Embryonic facial prominence (tissue), 1 donor: ENCODE measurements around the gene MDN1.

Experiments used
- DNase-seq: peaks from one replicate; pipeline ENCODE4 v3.0.0-alpha.2; 2016; ENCODE audit errors: extremely low spot score

The MDN1 gene

GRCh38 chr6:89692256-89692655 lies 127.3 kb downstream of the MDN1 start:
- DNase-seq = no peak

DNA sequence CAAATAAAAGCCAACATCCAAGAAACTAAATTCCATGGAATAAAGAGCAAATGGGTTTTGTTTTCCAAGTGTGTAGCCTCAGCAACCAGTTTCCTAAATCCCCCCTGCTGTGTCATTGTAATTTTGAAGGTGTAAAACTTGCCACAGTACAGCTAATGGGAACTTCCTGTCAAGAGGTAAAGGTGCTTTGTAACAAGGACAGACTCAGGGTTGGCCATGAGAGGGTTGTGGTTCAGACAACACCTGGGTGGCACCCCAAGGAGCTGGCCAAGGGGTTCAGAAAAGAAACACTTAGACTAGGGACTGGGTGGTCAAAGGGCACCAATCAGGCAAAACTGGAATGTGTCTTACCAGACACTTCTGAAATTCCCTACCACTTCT lies 128.7 kb downstream of the MDN1 start:
- no peak for DNase-seq

GRCh38 chr6:89689732-89690131 lies 129.9 kb downstream of the MDN1 start:
- no peak for DNase-seq

DNA sequence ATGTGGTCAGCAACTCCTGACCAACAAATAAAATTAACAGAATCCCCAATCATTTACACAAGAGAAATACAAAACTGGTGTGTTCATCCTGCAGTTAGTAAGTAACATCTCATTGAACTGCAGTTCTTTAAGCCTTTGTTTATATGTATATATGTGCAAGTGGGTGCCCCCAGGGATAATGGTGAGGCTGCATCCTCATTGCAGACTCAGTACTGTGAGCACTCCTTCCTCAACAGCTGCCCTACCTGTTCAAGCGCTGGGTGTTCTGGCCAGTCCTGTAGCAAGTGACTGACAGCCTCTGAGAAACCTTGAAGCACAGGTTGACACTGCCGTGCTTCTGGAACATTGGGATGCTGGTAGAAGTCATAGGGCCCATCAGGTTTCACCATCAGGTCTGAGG lies 131.3 kb downstream of the MDN1 start:
- DNase-seq = no peak

- DNase-seq = no peak
Observed at GRCh38 chr6:89685311-89685710, 134.3 kb downstream of the MDN1 start.

- DNase-seq = no peak
Observed at GRCh38 chr6:89682991-89683390, 136.6 kb downstream of the MDN1 start.

DNA sequence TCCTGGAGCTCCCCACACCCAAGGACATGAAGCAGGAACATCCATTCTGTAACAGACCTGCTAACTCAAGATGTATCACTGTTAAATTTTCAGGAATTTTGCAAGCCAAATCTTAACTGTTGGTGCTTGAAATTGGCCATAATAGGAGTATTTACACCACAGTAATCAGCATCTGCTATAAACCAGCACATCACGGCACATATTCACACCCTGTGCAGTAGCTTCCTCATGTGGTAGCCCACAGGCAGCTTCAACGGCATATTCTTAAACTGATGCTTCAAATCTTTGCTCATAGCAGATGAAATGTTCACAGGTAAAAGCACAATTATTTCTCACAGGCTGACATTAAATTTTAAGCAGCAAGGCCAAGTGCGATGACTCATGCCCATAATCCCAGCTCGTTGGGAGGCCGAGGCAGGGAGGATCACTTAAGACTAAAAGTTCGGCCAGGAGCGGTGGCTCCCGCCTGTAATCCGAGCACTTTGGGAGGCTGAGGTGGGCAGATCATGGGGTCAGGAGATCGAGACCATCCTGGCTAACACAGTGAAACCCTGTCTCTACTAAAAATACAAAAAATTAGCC lies 137.5 kb downstream of the MDN1 start:
- DNase-seq = no peak

DNA sequence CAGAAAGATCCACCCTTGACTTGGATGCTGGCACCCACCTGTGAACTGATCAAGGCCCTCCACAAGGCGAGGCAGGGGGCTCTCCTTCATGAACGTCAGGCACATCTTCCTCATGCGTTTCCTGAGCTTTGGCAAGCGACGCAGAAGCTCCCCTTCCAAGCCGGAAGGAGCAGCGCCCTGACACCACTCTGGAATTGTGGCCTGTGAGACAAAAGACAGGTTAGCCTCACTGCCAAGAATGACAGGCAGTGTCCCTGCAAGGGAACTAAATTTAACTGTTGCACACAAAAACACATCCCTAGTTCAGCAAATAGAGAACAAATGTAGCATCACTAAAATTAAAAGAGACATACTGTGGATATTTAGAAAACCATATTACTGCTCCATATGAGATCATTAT lies 139.0 kb downstream of the MDN1 start:
- no peak for DNase-seq

DNA sequence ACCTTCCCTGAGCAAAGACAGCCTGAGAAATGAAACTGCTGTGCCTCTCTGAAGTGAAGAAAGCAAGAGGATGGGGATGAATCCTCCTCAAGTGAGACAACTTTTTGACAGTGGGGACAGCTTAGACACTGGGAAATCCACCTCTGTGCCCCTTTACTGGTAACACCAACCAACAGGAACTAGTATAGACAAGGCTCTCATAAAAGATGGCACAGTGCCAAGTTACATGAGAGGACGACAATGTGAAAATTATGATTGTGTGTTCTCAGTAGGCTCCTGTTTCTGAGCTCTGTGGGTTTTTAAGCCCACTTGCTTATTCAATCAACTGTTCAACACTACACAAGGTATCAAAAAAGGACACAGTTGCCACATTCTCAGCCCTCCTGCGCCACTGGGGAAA lies 139.4 kb downstream of the MDN1 start:
- DNase-seq = no peak

DNA sequence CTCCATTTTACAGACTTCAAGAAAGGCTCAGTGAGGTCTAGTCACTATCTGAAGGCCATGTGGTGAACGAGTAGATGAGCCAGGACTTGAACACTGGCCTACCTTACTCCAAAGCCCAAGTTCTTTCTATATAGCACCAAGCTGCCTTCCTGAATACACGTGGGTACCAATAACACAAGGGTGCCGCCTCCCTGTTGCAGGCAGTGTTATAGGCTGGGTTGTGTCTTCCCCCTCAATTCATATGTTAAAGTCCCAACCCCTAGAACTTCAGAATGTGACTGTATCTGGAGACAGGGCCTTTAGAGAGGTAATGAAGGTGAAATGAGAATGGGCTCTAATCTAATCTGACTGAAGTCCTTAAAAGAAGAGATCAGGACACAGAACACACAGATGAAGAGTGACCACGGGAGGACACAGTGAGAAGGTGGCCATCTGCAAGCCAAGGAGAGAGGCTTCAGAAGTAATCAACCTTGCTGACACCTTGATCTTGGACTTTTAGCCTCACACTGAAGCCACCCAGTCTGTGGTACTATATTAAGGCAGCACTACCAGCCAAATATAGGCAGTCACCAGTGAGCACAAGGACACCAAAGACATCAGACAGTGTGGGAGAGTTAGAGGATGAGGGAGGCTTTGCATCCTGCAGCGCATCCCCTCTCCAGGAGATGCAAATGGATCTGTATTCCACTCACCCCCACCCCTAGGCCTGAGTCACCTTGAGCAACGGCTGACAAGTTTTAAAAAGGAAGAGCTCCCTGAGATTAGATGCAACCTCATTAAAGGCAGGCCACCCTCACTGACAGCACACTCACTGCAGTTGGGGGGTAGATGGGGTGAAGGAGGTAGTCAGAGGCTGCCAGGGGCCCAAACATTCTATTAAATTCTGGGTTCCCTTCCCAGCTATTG lies 140.1 kb downstream of the MDN1 start:
- no peak for DNase-seq

DNA sequence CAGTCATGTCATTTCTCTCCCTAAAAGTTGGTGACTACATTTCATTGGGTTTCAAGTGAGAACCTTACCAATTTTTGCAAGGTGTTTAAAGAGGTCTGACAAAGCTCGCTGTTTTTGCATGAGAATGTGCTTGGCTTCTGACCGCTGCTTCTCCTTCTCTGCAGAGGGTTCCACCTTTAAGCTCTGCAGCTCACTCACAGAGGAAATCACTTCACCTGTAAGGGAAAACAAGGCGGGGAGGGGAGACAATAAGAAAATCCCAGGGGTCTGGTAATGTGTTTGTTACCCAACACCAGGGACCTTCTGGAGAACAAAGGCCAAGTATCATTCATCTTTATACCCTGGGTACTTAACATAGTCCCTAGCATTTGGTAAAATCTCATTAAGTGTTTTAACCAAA lies 141.1 kb downstream of the MDN1 start:
- DNase-seq = no peak

- no peak for DNase-seq
Observed at GRCh38 chr6:89675949-89676748, 143.4 kb downstream of the MDN1 start.

DNA sequence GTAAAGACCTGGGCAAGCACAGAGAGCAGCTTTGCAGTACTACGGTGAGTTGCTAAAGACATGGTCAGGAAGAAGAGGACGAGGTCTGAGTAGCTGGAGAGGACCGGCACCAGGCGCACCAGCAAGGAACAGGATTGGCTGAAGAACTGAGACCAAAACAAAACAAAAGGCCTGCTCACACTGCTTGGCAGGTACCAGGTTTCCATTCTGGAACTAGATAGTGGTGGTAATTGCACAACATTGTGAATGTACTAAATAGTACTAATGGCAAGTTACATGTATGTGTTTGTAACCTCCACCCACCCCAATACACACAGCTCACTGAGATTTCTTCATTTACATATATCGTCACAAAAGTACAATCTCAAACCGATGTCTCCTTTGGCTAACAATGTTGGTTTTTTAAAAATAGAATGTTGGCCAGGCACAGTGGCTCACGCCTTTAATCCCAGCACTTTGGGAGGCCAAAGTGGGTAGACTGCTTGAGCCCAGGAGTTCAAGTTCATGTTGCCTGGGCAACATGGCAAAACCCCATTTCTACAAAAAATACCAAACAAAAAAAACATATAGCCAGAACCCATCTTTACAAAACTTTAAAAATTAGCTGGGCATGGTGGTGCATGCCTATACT lies 148.5 kb downstream of the MDN1 start:
- no peak for DNase-seq

DNA sequence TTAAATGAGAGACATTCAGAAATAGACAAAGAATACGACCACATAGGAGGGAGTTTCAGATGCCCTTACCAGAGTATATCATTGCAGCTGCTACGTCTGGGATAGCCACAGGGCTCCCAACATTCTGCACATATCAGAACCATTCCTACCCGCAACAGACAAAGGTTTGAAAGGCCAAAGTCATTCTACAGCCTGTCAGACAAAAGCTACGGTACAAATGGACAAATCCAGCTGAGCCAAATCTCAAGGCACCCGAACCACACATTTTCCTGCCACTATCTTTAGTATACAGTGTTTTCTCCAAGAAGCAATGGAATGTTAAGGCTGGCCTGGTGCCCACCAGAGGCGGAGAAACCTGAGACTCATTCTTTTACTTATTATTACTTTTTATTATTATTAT lies 150.6 kb downstream of the MDN1 start:
- no peak for DNase-seq

DNA sequence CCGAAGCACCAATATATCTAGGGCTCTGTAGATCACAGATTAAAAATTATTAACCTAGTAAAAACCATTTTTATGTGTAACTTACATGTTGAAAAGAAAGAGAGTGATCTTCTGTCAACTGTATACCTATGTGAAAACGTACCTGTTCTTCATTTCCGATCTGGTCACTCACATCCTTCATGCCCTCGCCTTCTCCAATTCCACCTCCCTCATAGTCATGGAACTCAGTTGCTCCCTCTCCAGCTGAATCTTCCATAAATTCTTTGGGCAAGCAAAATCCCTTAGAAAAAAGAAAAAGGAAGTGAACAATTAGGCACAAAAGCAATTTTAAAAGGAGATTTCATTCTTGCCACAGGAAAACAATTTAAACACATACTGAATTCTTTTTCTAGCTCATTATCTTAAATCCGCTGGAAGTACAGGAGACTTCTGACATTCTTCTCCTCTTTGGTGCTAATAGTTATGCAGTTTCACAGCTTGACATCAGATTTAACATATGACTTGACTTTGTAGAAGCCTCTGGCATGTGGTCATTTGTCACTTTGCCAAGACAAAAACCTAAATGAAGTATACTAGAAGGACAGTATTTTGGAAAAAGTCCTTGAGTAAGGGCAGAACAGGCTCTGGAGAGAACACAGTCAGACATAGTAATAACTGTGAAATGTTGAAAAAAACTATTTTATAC lies 151.6 kb downstream of the MDN1 start:
- no peak for DNase-seq

- no peak for DNase-seq
Observed at GRCh38 chr6:89662659-89663223, 156.9 kb downstream of the MDN1 start.

DNA sequence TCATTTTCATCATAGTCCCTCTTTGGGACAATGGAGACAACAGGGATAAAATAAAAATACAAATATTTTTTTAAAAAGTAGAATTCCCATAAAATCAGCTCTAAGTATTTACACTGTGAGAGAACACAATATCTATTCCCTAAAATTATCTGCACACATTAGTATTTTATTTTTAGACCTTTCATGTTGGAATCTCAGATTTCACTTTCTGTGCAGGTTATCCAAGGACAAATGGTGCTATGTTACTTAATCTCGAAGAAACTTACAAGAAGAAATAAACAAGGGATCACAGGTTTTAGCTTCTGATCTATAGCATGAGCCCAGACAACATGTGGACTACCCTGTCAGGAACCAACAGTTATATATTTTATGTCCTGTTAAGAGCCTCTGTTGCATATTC lies 158.0 kb downstream of the MDN1 start:
- no peak for DNase-seq

DNA sequence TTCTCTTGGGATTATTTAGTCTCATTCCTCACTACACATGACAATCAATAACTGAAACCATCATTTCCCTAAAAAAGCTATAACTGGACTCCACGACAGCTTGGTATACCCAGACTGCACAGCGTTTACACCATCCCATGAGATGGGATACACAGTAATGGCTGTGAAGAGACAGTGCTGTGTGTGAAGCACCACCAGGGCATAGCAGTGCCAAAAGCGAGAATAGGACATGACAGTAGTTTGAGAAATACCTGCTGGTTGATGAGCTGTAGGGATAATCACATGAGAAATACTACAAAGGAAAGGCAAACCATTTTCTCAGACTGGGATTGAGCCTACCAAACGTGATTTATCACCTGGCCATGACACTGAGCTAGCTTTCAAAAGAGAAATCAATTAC lies 158.6 kb downstream of the MDN1 start:
- DNase-seq = no peak

DNA sequence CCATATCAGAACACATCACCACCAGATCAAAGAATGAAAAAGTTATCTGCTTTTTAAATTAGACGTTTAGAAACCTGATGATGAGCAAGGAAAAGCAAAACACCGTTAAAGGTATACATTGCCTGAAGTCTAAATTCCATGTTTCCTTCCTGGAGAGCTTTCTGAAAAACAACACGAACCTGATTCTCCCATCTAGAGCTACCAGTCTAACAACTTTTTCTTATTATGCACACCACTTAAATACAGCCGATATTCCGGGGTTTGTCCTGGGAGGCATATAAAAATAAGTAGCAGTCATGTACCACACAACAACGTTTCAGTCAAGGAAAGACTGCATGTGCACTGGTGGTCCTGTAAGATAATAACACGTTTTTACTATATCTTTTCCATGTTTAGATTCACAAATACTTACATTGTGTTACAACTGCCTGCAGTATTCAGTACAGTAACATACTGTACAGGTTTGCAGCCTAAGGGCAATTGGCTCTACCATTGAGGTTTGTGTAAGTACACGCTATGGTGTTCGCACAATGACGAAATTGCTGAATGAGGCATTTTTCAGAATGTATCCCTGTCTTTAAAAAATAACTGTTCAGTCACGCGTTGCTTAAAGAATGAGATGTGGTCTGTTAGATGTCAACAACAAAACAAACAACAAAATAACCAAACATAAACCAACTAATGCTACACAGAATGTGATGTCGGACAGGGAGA lies 162.0 kb downstream of the MDN1 start:
- no peak for DNase-seq

- DNase-seq = no peak
Observed at GRCh38 chr6:89655122-89655521, 164.5 kb downstream of the MDN1 start.

- DNase-seq = no peak
Observed at GRCh38 chr6:89650579-89650978, 169.0 kb downstream of the MDN1 start.
